ENCODE measurements around the gene OR4C16. TPM values are rescaled to one million over a fixed set of nuclear protein-coding genes. Genes with fewer than 3 reads are reported as not detected.

OR4C16 gene, protein sequence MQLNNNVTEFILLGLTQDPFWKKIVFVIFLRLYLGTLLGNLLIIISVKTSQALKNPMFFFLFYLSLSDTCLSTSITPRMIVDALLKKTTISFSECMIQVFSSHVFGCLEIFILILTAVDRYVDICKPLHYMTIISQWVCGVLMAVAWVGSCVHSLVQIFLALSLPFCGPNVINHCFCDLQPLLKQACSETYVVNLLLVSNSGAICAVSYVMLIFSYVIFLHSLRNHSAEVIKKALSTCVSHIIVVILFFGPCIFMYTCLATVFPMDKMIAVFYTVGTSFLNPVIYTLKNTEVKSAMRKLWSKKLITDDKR
- polyA plus RNA-seq, result not detected

DNA sequence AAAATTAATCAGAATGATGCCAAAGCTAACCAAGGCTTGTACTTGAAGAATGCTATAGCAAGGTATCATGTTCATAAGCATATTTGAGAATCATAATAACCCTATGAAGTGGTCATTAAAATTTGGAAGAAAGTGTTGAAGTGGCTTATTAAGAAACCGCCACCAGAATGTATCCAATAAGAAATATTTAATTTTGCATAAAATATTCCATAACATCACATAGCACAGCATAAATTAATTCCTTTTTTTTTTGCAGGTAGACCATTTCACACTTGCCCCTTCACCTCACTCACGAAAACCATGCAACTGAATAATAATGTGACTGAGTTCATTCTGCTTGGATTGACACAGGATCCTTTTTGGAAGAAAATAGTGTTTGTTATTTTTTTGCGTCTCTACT lies at the start of gene OR4C16:
Gene OR4C16, plus strand, starts transcription at position 301 of the 400 bp plus-strand sequence. Its CDS starts 0 bp downstream, at position 301.
- WGBS, 2 donors, result 54 to 75% methylated on average over 3 of the region's 3 CpGs
- Histone ChIP-seq H3K4me1 (ENCODE audit: control insufficient read depth in 2 of 2, insufficient read depth in 2 of 2, low read length in 1 of 2) (no peaks in the 10 kb centered on the region), H3K27me3 (ENCODE audit: control insufficient read depth in 1 of 2, insufficient read depth in 2 of 2, low read length in 2 of 2) (no peaks in the 10 kb centered on the region)

DNA sequence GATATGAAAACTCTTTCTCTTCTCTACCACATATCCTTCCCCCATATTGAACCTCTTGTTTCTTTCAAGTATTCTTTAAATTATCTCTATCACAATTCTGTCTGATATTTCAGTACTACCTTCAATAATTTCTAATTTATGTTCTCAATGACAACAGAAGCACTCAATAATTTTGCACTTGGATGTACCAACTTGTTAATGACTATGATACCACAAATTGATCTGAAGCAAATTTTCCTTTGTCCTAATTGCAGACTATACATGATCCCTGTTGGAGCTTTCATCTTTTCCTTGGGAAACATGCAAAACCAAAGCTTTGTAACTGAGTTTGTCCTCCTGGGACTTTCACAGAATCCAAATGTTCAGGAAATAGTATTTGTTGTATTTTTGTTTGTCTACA lies 17.8 kb upstream of the OR4C16 start, which contains the start of gene OR4C15:
Gene OR4C15, plus strand, starts transcription at position 301 of the 400 bp plus-strand sequence. Its CDS starts 0 bp downstream, at position 301.
- H3K9me3 ChIP-seq (ENCODE audit: control insufficient read depth in 2 of 2, insufficient read depth in 1 of 2, low read depth in 1 of 2, low read length in 1 of 2), result peaks cover 0 to 6% of the 10 kb centered on the region in 2 donors
- H3K36me3 ChIP-seq (ENCODE audit: control insufficient read depth in 2 of 2, insufficient read depth in 2 of 2, low read length in 1 of 2), result no peaks in the 10 kb centered on the region
- no peak within 1 kb of the TSS for H3K4me3 ChIP-seq (ENCODE audit: low read depth in 1 of 2, low read length in 2 of 2)
- no peaks in the 10 kb centered on the region for H3K27me3 ChIP-seq (ENCODE audit: control insufficient read depth in 1 of 2, insufficient read depth in 2 of 2, low read length in 2 of 2)
- no peaks in the 10 kb centered on the region for H3K4me1 ChIP-seq (ENCODE audit: control insufficient read depth in 2 of 2, insufficient read depth in 2 of 2, low read length in 1 of 2)
- H3K27ac ChIP-seq (ENCODE audit: low read depth in 2 of 2, low read length in 1 of 2), result no peak within 1 kb of the TSS

More for the DNA sequence above, at the start of gene OR4C16:
- Histone ChIP-seq H3K27ac (ENCODE audit: low read depth in 2 of 2, low read length in 1 of 2) (no peak within 1 kb of the TSS), H3K9me3 (ENCODE audit: control insufficient read depth in 2 of 2, insufficient read depth in 1 of 2, low read depth in 1 of 2, low read length in 1 of 2) (no peaks in the 10 kb centered on the region), H3K36me3 (ENCODE audit: control insufficient read depth in 2 of 2, insufficient read depth in 2 of 2, low read length in 1 of 2) (no peaks in the 10 kb centered on the region), H3K4me3 (ENCODE audit: low read depth in 1 of 2, low read length in 2 of 2) (no peak within 1 kb of the TSS)

DNA sequence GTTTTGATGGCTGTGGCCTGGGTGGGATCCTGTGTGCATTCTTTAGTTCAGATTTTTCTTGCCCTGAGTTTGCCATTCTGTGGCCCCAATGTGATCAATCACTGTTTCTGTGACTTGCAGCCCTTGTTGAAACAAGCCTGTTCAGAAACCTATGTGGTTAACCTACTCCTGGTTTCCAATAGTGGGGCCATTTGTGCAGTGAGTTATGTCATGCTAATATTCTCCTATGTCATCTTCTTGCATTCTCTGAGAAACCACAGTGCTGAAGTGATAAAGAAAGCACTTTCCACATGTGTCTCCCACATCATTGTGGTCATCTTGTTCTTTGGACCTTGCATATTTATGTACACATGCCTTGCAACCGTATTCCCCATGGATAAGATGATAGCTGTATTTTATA lies 620 bp downstream of the OR4C16 start:
- H3K27me3 ChIP-seq (ENCODE audit: control insufficient read depth in 1 of 2, insufficient read depth in 2 of 2, low read length in 2 of 2), result no peaks in the 10 kb centered on the region
- H3K4me1 ChIP-seq (ENCODE audit: control insufficient read depth in 2 of 2, insufficient read depth in 2 of 2, low read length in 1 of 2), result no peaks in the 10 kb centered on the region
- WGBS, 2 donors, result 22 to 41% methylated on average over 1 of the region's 1 CpG
- no peaks in the 10 kb centered on the region for H3K9me3 ChIP-seq (ENCODE audit: control insufficient read depth in 2 of 2, insufficient read depth in 1 of 2, low read depth in 1 of 2, low read length in 1 of 2)
- H3K4me3 ChIP-seq (ENCODE audit: low read depth in 1 of 2, low read length in 2 of 2), result no peak overlapping the region
- no peaks in the 10 kb centered on the region for H3K36me3 ChIP-seq (ENCODE audit: control insufficient read depth in 2 of 2, insufficient read depth in 2 of 2, low read length in 1 of 2)
- no peak overlapping the region for H3K27ac ChIP-seq (ENCODE audit: low read depth in 2 of 2, low read length in 1 of 2)

DNA sequence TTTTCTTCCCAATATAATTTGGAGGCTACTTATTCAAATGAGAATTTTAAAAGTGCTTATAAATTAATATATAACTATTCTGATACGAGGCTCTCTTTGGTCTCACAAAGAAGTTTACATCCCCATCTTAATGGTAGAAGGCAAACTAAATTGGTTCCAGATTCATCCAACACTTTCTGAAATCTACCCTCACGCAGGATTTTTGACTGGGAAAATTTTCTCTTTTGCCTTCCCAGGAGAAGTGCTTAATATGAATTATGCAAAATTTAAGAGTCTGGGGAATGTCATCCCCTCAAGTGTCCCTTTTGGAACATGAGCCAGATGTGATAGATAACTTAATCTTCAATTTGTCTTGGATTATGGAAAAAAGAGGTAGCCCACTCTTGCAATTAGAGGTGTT lies 35.6 kb downstream of the OR4C16 start, which contains the start of gene OR4C11:
Gene OR4C11, minus strand, starts transcription at position 101 of the 400 bp plus-strand sequence. CDS start 3,272 bp downstream, outside the sequence.
- WGBS, 2 donors, result 47 to 53% methylated on average over 2 of the region's 2 CpGs
- no peak within 1 kb of the TSS for H3K4me3 ChIP-seq (ENCODE audit: low read depth in 1 of 2, low read length in 2 of 2)
- H3K9me3 ChIP-seq (ENCODE audit: control insufficient read depth in 2 of 2, insufficient read depth in 1 of 2, low read depth in 1 of 2, low read length in 1 of 2), result no peaks in the 10 kb centered on the region
- H3K27me3 ChIP-seq (ENCODE audit: control insufficient read depth in 1 of 2, insufficient read depth in 2 of 2, low read length in 2 of 2), result no peaks in the 10 kb centered on the region
- no peaks in the 10 kb centered on the region for H3K36me3 ChIP-seq (ENCODE audit: control insufficient read depth in 2 of 2, insufficient read depth in 2 of 2, low read length in 1 of 2)
- H3K4me1 ChIP-seq (ENCODE audit: control insufficient read depth in 2 of 2, insufficient read depth in 2 of 2, low read length in 1 of 2), result no peaks in the 10 kb centered on the region
- no peak within 1 kb of the TSS for H3K27ac ChIP-seq (ENCODE audit: low read depth in 2 of 2, low read length in 1 of 2)

Other genes starting within 250 kb of the OR4C16 start
- gene OR4A16, start 228.9 kb upstream of the OR4C16 start, polyA plus RNA-seq, result not detected
- not detected for gene OR4A15, start 204.2 kb upstream of the OR4C16 start, polyA plus RNA-seq
- gene OR4C15, start 17.7 kb upstream of the OR4C16 start, polyA plus RNA-seq, result not detected
- not detected for gene OR4C11, start 35.5 kb downstream of the OR4C16 start, polyA plus RNA-seq
- not detected for gene OR4P4, start 63.0 kb downstream of the OR4C16 start, polyA plus RNA-seq
- not detected for gene OR4S2, start 76.2 kb downstream of the OR4C16 start, polyA plus RNA-seq
- gene OR4C6, start 90.1 kb downstream of the OR4C16 start, polyA plus RNA-seq, result not detected
- not detected for gene OR5D13, start 201.3 kb downstream of the OR4C16 start, polyA plus RNA-seq
- not detected for gene OR5D14, start 223.4 kb downstream of the OR4C16 start, polyA plus RNA-seq
- not detected for gene OR5L1, start 239.2 kb downstream of the OR4C16 start, polyA plus RNA-seq
- not detected for gene OR5D18, start 247.5 kb downstream of the OR4C16 start, polyA plus RNA-seq

Measured in esophagus (tissue), 2 donors.